Stromal cell of bone marrow (primary cell): ENCODE data around the gene TNFAIP3.

Source experiments
- DNase-seq: peaks from one replicate; pipeline ENCODE4 v3.0.0-alpha.2; 2012; ENCODE audit warnings: low read depth

The TNFAIP3 gene

GRCh38 chr6:137903274-137903932 lies 36.3 kb downstream of the TNFAIP3 start:
- DNase-seq = no peak

GRCh38 chr6:137903933-137904821 lies 37.1 kb downstream of the TNFAIP3 start:
- no peak for DNase-seq

- DNase-seq = peak; percentile 64
These were observed 38.0 kb downstream of the TNFAIP3 start for GRCh38 chr6:137904822-137905617.

GRCh38 chr6:137906020-137906472 lies 39.0 kb downstream of the TNFAIP3 start:
- DNase-seq = no peak

- DNase-seq = no peak
These were observed 40.1 kb downstream of the TNFAIP3 start for GRCh38 chr6:137907170-137907569.

GRCh38 chr6:137909533-137909932 lies 42.5 kb downstream of the TNFAIP3 start:
- no peak for DNase-seq

GRCh38 chr6:137910424-137910834 lies 43.4 kb downstream of the TNFAIP3 start:
- DNase-seq = peak; percentile 57

GRCh38 chr6:137910843-137911456 lies 43.9 kb downstream of the TNFAIP3 start:
- no peak for DNase-seq

GRCh38 chr6:137911675-137912191 lies 44.7 kb downstream of the TNFAIP3 start:
- DNase-seq = no peak

GRCh38 chr6:137912813-137913212 lies 45.8 kb downstream of the TNFAIP3 start:
- no peak for DNase-seq

- DNase-seq = no peak
These were observed 46.4 kb downstream of the TNFAIP3 start for GRCh38 chr6:137913434-137913833.

- no peak for DNase-seq
These were observed 47.0 kb downstream of the TNFAIP3 start for GRCh38 chr6:137913996-137914529.

GRCh38 chr6:137914530-137915193 lies 47.6 kb downstream of the TNFAIP3 start:
- DNase-seq = no peak

GRCh38 chr6:137915790-137916189 lies 48.7 kb downstream of the TNFAIP3 start:
- no peak for DNase-seq

GRCh38 chr6:137917551-137918325 lies 50.7 kb downstream of the TNFAIP3 start:
- no peak for DNase-seq

GRCh38 chr6:137919502-137919823 lies 52.4 kb downstream of the TNFAIP3 start:
- no peak for DNase-seq

- DNase-seq = no peak
These were observed 53.0 kb downstream of the TNFAIP3 start for GRCh38 chr6:137919837-137920730.

GRCh38 chr6:137921823-137922222 lies 54.8 kb downstream of the TNFAIP3 start:
- DNase-seq = no peak
